Subcutaneous adipose tissue (tissue), 4 donors: ENCODE data around the gene NRGN. TPM values are rescaled to one million over a fixed set of nuclear protein-coding genes. Genes with fewer than 3 reads are reported as not detected.

Experiments used
- CTCF ChIP-seq: fragments of 450-650 bp; IDR thresholded peaks from one replicate; pipeline ENCODE4 v1.5.1; 2016; ENCODE audit warnings: low read depth, mild to moderate bottlenecking, control low read depth, antibody characterized with exemption, moderate library complexity
- total RNA-seq, 4 donors: library from RNA; depleted of rRNA; stranded (reverse); fragments of >200 nt; gene quantifications; one replicate each; pipeline ENCODE4 v1.1.0, GENCODE V29; 2016

Gene NRGN
- total RNA-seq, 4 donors from 2014 or later: 1.3 to 2.0 (median 2.0) TPM; not detected in 1

- no peak for TF ChIP-seq CTCF
Measured at GRCh38 chr11:124747406-124748099, 7.8 kb downstream of the NRGN start.

- TF ChIP-seq CTCF: no peak
Measured at GRCh38 chr11:124748100-124748418, 8.3 kb downstream of the NRGN start.

GRCh38 chr11:124748481-124749343 is 9.0 kb downstream of the NRGN start:
- no peak for TF ChIP-seq CTCF

- no peak for TF ChIP-seq CTCF
Measured at GRCh38 chr11:124749912-124750311, 10.2 kb downstream of the NRGN start.

GRCh38 chr11:124751391-124751740 is 11.6 kb downstream of the NRGN start:
- TF ChIP-seq CTCF: no peak

- TF ChIP-seq CTCF: no peak
Measured at GRCh38 chr11:124751741-124752470, 12.2 kb downstream of the NRGN start, which contains the start of gene VSIG2. Gene VSIG2, minus strand, starts transcription at chr11:124752255. Its CDS starts 118 bp downstream, at chr11:124752137.
